ENCODE data around the gene RASGRF1.
A peak's percentile ranks its signal among the peaks of the same experiment; 100 is the strongest.
"Not testable (repeated sequence)": the region's sequence is repeated elsewhere in the genome, so short reads cannot be mapped to it uniquely, and the experiment has no call there.

RASGRF1 gene

DNA sequence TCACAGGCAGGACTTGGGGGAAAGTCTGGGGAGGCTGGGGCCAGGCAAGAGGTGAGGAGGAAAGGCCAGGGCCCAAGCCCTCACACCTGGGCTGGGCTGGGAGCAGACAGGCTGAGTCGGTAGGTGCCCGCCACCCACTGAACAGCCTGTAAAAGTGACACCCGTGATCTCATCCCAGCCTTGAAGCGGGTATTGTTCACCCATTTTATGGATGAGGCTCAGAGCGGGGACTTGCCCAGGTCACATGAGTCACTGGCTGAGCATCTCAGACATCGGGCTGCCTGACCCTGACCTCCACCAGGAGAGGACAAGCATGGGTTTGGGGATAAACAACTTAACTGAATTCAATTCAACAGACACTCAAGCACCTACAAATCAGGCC is 93.7 kb downstream of the RASGRF1 start:
- Histone ChIP-seq H4K91ac (ENCODE audit: low read length) (peak overlapping the region; percentile 98), H3K36me3 (ENCODE audit: control insufficient read depth in 1 of 2, insufficient read depth in 2 of 2, low read depth in 1 of 2, low read length in 2 of 2) (no peaks in the 10 kb centered on the region), H2AK5ac (ENCODE audit: low read length, severe bottlenecking) (no peak overlapping the region), H2BK5ac (ENCODE audit: low read depth, low read length, poor library complexity, severe bottlenecking) (no peak overlapping the region), H3K23ac (ENCODE audit: low read length in 2 of 2) (no peak overlapping the region), H2BK12ac (ENCODE audit: low read length in 2 of 2) (peak overlapping the region; percentile 77 to 80), H3K4ac (ENCODE audit: low read depth in 1 of 2, low read length in 2 of 2) (peak overlapping the region; percentile 66 to 91), H3K14ac (ENCODE audit: low read length in 2 of 2) (peak overlapping the region in 1 of 2 experiments; percentile 12), H3K9me3 (ENCODE audit: control insufficient read depth, low read length) (no peaks in the 10 kb centered on the region), H3K18ac (ENCODE audit: low read depth in 1 of 2, low read length in 2 of 2) (peak overlapping the region; percentile 81 to 90), H3K4me2 (ENCODE audit: low read length, poor library complexity, severe bottlenecking) (no peak overlapping the region), H3K4me3 (ENCODE audit: insufficient read depth in 1 of 2, low read depth in 1 of 2, low read length in 2 of 2) (no peak overlapping the region), H3K4me1 (ENCODE audit: control insufficient read depth, insufficient read depth, low read depth, low read length) (peaks cover 39% of the 10 kb centered on the region), H2AFZ (ENCODE audit: low read depth, low read length) (peak overlapping the region; percentile 34), H2BK120ac (ENCODE audit: low read depth, low read length) (peak overlapping the region; percentile 54), H2BK15ac (ENCODE audit: low read depth, poor library complexity, severe bottlenecking) (peak overlapping the region; percentile 8), H3K27ac (ENCODE audit: low read length, poor library complexity, severe bottlenecking) (peak overlapping the region; percentile 20), H3K27me3 (ENCODE audit: control insufficient read depth in 1 of 2, insufficient read depth in 1 of 2, low read length in 2 of 2) (peaks cover 0 to 15% of the 10 kb centered on the region in 2 experiments), H4K8ac (ENCODE audit: low read length) (peak overlapping the region; percentile 94), H3K9ac (ENCODE audit: low read length) (no peak overlapping the region), H3K79me1 (replicated peaks; ENCODE audit: low read length, poor library complexity, severe bottlenecking) (no peaks in the 10 kb centered on the region)
- 41% methylated on average over 6 of the region's 6 CpGs for WGBS
- peak; percentile 65 for DNase-seq

DNA sequence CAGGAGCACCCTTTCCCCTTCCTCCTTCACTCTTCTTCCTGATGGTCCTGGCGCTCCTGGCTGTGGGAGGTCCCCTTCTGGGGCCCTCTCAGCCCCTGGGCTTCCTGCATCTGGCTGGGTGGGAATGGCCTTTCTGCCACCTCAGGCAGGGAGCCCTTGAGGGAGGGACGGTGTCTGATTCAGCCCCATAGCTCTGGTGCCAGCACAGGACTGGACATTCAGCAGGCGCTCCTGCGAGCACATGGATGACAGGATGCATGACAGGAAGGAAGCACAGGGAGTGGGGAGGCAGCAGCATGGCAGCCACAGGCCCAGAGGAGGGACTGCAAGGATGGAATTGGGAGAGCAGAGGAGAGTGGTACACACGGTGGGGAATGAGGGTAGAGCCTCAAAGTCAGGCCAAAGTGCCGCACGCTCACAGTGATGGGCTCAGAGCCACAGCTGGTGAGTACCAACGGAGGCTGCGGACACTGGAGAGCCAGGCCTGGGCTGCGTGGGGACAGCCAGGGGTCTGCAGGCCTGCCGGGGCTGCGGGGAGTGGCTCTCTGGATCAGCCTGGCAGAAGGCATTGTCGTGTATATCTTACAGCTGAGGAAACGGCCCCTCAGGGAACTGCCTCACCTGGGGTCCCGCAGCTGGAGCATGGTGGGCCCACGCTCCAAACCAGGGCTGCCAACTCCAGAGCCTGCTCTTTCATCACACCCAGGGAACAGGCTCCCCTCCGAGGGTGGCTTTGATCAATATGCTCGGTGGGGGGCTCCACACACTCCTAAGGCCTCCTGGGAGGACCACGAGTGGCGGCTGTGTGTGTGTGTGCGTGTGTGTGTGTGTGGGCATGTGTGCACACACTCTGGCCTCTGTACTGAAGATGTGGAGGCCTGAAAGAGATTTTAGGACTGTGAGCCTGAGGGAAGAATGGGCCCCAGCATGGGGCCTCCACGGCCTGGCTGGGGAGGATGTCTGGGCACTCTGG is 94.4 kb downstream of the RASGRF1 start:
- Histone ChIP-seq H4K8ac (ENCODE audit: low read length) (peak overlapping the region; percentile 94), H3K4me2 (ENCODE audit: low read length, poor library complexity, severe bottlenecking) (no peak overlapping the region), H3K36me3 (ENCODE audit: control insufficient read depth in 1 of 2, insufficient read depth in 2 of 2, low read depth in 1 of 2, low read length in 2 of 2) (no peaks in the 10 kb centered on the region), H2BK120ac (ENCODE audit: low read depth, low read length) (peak overlapping the region; percentile 54), H2AFZ (ENCODE audit: low read depth, low read length) (peak overlapping the region; percentile 34), H3K18ac (ENCODE audit: low read depth in 1 of 2, low read length in 2 of 2) (peak overlapping the region; percentile 81 to 90), H3K4me3 (ENCODE audit: insufficient read depth in 1 of 2, low read depth in 1 of 2, low read length in 2 of 2) (no peak overlapping the region), H3K14ac (ENCODE audit: low read length in 2 of 2) (peak overlapping the region in 1 of 2 experiments; percentile 29), H3K9ac (ENCODE audit: low read length) (no peak overlapping the region), H3K27me3 (ENCODE audit: control insufficient read depth in 1 of 2, insufficient read depth in 1 of 2, low read length in 2 of 2) (peaks cover 0 to 15% of the 10 kb centered on the region in 2 experiments), H3K79me1 (replicated peaks; ENCODE audit: low read length, poor library complexity, severe bottlenecking) (no peaks in the 10 kb centered on the region), H4K91ac (ENCODE audit: low read length) (peak overlapping the region; percentile 98), H3K4me1 (ENCODE audit: control insufficient read depth, insufficient read depth, low read depth, low read length) (peaks cover 46% of the 10 kb centered on the region), H3K27ac (ENCODE audit: low read length, poor library complexity, severe bottlenecking) (peak overlapping the region; percentile 20), H2BK15ac (ENCODE audit: low read depth, poor library complexity, severe bottlenecking) (peak overlapping the region; percentile 95), H2BK5ac (ENCODE audit: low read depth, low read length, poor library complexity, severe bottlenecking) (no peak overlapping the region), H3K9me3 (ENCODE audit: control insufficient read depth, low read length) (no peaks in the 10 kb centered on the region), H2BK12ac (ENCODE audit: low read length in 2 of 2) (peak overlapping the region; percentile 77 to 80), H2AK5ac (ENCODE audit: low read length, severe bottlenecking) (peak overlapping the region; percentile 4), H3K23ac (ENCODE audit: low read length in 2 of 2) (no peak overlapping the region), H3K4ac (ENCODE audit: low read depth in 1 of 2, low read length in 2 of 2) (peak overlapping the region; percentile 29 to 91)
- no peak for DNase-seq
- 72% methylated on average over 22 of the region's 22 CpGs for WGBS

DNA sequence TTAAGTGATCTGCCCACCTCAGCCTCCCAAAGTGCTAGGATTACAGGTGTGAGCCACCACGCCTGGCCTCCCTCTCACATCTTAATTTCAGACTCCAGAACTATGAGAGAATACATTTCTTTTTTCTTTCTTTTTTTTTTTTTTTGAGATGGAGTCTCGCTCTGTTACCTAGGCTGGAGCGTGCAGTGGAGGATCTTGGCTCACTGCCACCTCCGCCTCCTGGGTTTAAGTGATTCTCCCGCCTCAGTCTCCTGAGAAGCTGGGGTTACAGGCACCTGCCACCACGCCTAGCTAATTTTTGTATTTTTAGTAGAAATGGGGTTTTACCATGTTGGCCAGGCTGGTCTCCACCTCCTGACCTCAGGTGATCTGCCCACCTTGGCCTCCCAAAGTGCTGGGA is 95.4 kb downstream of the RASGRF1 start:
- H3K4me1 ChIP-seq (ENCODE audit: control insufficient read depth, insufficient read depth, low read depth, low read length), result peaks cover 47% of the 10 kb centered on the region
- H2BK12ac ChIP-seq (ENCODE audit: low read length in 2 of 2), result peak overlapping the region in 1 of 2 experiments; percentile 77
- not testable (repeated sequence) for H2BK5ac ChIP-seq (ENCODE audit: low read depth, low read length, poor library complexity, severe bottlenecking); H2BK15ac ChIP-seq (ENCODE audit: low read depth, poor library complexity, severe bottlenecking); H2AK5ac ChIP-seq (ENCODE audit: low read length, severe bottlenecking); H3K36me3 ChIP-seq (ENCODE audit: control insufficient read depth in 1 of 2, insufficient read depth in 2 of 2, low read depth in 1 of 2, low read length in 2 of 2); H3K23ac ChIP-seq (ENCODE audit: low read length in 2 of 2); DNase-seq; H3K9ac ChIP-seq (ENCODE audit: low read length); H3K14ac ChIP-seq (ENCODE audit: low read length in 2 of 2); H3K79me1 ChIP-seq (replicated peaks; ENCODE audit: low read length, poor library complexity, severe bottlenecking); H3K9me3 ChIP-seq (ENCODE audit: control insufficient read depth, low read length); H3K4ac ChIP-seq (ENCODE audit: low read depth in 1 of 2, low read length in 2 of 2); H3K4me3 ChIP-seq (ENCODE audit: insufficient read depth in 1 of 2, low read depth in 1 of 2, low read length in 2 of 2); H3K4me2 ChIP-seq (ENCODE audit: low read length, poor library complexity, severe bottlenecking); H3K18ac ChIP-seq (ENCODE audit: low read depth in 1 of 2, low read length in 2 of 2); H4K91ac ChIP-seq (ENCODE audit: low read length); H3K27ac ChIP-seq (ENCODE audit: low read length, poor library complexity, severe bottlenecking); H2BK120ac ChIP-seq (ENCODE audit: low read depth, low read length); H2AFZ ChIP-seq (ENCODE audit: low read depth, low read length); H4K8ac ChIP-seq (ENCODE audit: low read length)
- 79% methylated on average over 5 of the region's 6 CpGs for WGBS
- H3K27me3 ChIP-seq (ENCODE audit: control insufficient read depth in 1 of 2, insufficient read depth in 1 of 2, low read length in 2 of 2), result peaks cover 0 to 15% of the 10 kb centered on the region in 2 experiments

- Histone ChIP-seq H4K91ac (ENCODE audit: low read length) (peak overlapping the region; percentile 90), H3K9me3 (ENCODE audit: control insufficient read depth, low read length) (no peaks in the 10 kb centered on the region), H2BK12ac (ENCODE audit: low read length in 2 of 2) (peak overlapping the region; percentile 86 to 89), H4K8ac (ENCODE audit: low read length) (peak overlapping the region; percentile 1), H3K14ac (ENCODE audit: low read length in 2 of 2) (peak overlapping the region in 1 of 2 experiments; percentile 46), H3K18ac (ENCODE audit: low read depth in 1 of 2, low read length in 2 of 2) (peak overlapping the region; percentile 9 to 74), H3K27me3 (ENCODE audit: control insufficient read depth in 1 of 2, insufficient read depth in 1 of 2, low read length in 2 of 2) (peaks cover 0 to 9% of the 10 kb centered on the region in 2 experiments), H2BK5ac (ENCODE audit: low read depth, low read length, poor library complexity, severe bottlenecking) (no peak overlapping the region), H3K79me1 (replicated peaks; ENCODE audit: low read length, poor library complexity, severe bottlenecking) (no peaks in the 10 kb centered on the region), H2AFZ (ENCODE audit: low read depth, low read length) (no peak overlapping the region), H2AK5ac (ENCODE audit: low read length, severe bottlenecking) (peak overlapping the region; percentile 33), H3K4ac (ENCODE audit: low read depth in 1 of 2, low read length in 2 of 2) (peak overlapping the region; percentile 75 to 89), H3K4me2 (ENCODE audit: low read length, poor library complexity, severe bottlenecking) (no peak overlapping the region), H3K27ac (ENCODE audit: low read length, poor library complexity, severe bottlenecking) (no peak overlapping the region), H3K4me3 (ENCODE audit: insufficient read depth in 1 of 2, low read depth in 1 of 2, low read length in 2 of 2) (no peak overlapping the region), H3K9ac (ENCODE audit: low read length) (no peak overlapping the region), H2BK120ac (ENCODE audit: low read depth, low read length) (peak overlapping the region; percentile 51), H3K23ac (ENCODE audit: low read length in 2 of 2) (no peak overlapping the region), H3K36me3 (ENCODE audit: control insufficient read depth in 1 of 2, insufficient read depth in 2 of 2, low read depth in 1 of 2, low read length in 2 of 2) (no peaks in the 10 kb centered on the region), H3K4me1 (ENCODE audit: control insufficient read depth, insufficient read depth, low read depth, low read length) (peaks cover 52% of the 10 kb centered on the region), H2BK15ac (ENCODE audit: low read depth, poor library complexity, severe bottlenecking) (peak overlapping the region; percentile 82)
- 82% methylated on average over 10 of the region's 10 CpGs for WGBS
- no peak for DNase-seq
Measured at GRCh38 chr15:78993931-78994530, 96.5 kb downstream of the RASGRF1 start.
